ENCODE measurements around the gene SLC6A19. TPM values are rescaled to one million over a fixed set of nuclear protein-coding genes. Genes with fewer than 3 reads are reported as not detected.

Gene SLC6A19
- total and polyA plus RNA-seq, 9 donors = 0.08 to 1.5 TPM; not detected in 7

DNA sequence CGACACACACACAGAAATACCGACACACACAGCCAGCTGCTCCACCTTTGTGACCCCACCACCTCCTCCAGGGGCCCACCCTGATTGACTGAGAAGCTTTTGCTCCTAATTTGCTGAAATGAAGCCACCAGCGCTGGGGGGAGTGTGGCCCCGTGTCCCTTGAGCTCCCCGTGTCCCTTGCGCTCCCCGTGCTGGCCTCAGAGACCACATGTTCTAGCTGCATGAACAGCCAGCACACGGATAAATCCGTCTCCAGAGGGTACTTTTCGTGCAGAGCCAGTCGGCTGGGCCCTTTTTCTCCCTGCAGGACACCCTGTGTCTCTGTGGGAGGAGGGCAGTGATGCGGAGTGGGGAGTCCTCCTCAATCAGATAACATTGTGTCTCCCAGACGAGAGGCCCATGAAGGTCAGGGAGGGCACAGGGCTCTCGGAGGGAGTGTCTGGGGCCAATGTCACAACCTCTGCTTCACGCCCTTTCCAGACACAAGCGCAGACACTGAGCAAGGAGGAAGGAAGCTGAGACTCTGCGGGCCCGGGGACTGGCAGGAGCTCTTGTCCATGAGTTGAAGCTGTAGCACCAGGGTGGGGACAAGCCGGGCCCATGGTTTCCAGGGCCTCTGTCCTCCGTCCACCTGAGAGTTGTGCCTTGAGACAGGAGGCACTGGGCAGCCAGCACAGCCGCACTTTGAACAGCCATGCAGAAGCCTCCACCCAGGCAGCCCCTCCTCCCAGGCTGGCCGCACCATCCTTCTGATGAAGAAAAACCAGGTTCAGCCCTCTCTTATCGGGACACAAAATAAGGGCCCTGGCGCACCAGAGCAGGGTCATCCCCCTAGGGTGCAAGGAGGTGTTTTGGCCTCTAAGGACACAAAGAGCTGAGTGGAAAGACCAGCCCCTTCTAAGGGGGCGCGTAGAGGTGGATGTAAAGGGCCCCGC, 36.4 kb upstream of the SLC6A19 start:
- intact Hi-C loops (cut with DNase I) = loop anchor here in 3 of 4 donors (5.0 to 10.0 kb wide), 3 partner anchors 142 to 490 kb away; no protein-coding TSS in a partner anchor
- TF ChIP-seq, protein P1, sequence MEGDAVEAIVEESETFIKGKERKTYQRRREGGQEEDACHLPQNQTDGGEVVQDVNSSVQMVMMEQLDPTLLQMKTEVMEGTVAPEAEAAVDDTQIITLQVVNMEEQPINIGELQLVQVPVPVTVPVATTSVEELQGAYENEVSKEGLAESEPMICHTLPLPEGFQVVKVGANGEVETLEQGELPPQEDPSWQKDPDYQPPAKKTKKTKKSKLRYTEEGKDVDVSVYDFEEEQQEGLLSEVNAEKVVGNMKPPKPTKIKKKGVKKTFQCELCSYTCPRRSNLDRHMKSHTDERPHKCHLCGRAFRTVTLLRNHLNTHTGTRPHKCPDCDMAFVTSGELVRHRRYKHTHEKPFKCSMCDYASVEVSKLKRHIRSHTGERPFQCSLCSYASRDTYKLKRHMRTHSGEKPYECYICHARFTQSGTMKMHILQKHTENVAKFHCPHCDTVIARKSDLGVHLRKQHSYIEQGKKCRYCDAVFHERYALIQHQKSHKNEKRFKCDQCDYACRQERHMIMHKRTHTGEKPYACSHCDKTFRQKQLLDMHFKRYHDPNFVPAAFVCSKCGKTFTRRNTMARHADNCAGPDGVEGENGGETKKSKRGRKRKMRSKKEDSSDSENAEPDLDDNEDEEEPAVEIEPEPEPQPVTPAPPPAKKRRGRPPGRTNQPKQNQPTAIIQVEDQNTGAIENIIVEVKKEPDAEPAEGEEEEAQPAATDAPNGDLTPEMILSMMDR (IDR thresholded peaks at IDR 0.05) = no peak
- TF ChIP-seq EP300 (IDR thresholded peaks at IDR 0.05) (no peak), POLR2A (IDR thresholded peaks at IDR 0.05) (no peak)
- H3K27ac ChIP-seq = no peak overlapping the region
- 78 to 84% (median 82%) methylated on average over 27 of the region's 27 CpGs for WGBS, 3 donors
- no peaks in the 10 kb centered on the region for H3K27me3 ChIP-seq
- H3K36me3 ChIP-seq = no peaks in the 10 kb centered on the region
- H3K9me3 ChIP-seq = no peaks in the 10 kb centered on the region
- DNase-seq = no peak
- peaks cover 3% of the 10 kb centered on the region for H3K4me1 ChIP-seq (ENCODE audit: insufficient read depth)
- H3K4me3 ChIP-seq = no peak overlapping the region

DNA sequence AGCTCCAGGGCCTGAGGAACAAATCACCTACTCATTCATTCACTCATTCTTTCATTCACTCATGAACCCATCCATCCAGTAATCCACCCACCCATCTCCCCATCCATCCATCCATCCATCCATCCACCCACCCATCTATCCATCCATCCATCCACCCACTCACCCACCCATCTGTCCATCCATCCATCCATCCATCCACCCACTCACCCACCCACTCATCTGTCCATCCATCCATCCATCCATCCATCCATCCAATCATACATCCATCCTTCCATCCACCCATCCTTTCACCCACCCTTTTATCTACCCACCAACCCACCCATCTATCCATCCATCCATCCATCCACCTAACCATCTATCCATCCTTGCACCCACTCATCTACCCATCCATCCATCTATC, 35.5 kb upstream of the SLC6A19 start:
- no peak for TF ChIP-seq EP300 (IDR thresholded peaks at IDR 0.05)
- TF ChIP-seq, protein P1 (IDR thresholded peaks at IDR 0.05) = no peak
- TF ChIP-seq POLR2A (IDR thresholded peaks at IDR 0.05) = no peak
- DNase-seq = no peak
- H3K27ac ChIP-seq = no peak overlapping the region
- H3K9me3 ChIP-seq = no peaks in the 10 kb centered on the region
- peaks cover 3% of the 10 kb centered on the region for H3K4me1 ChIP-seq (ENCODE audit: insufficient read depth)
- H3K27me3 ChIP-seq = no peaks in the 10 kb centered on the region
- intact Hi-C loops (cut with DNase I) = loop anchor here in 3 of 4 donors (2.0 to 10.0 kb wide), 4 partner anchors 141 to 491 kb away; no protein-coding TSS in a partner anchor
- no peak overlapping the region for H3K4me3 ChIP-seq
- H3K36me3 ChIP-seq = no peaks in the 10 kb centered on the region

DNA sequence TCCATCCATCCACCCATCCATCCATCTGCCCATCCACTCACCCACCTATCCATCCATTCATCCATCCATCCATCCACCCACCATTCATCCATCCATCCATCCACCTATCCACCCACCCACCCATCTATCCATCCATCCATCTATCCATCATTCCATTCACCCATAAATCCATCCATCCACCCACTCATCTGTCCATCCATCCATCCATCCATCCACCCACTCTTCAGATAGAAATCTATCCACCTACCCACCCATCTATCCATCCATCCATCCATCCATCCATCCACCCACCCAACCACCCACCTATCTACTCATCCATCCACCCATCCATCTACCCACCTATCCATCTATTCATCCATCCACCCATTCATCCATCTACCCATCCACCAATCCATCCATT, 35.0 kb upstream of the SLC6A19 start:
- no peak overlapping the region for H3K27ac ChIP-seq
- DNase-seq = no peak
- intact Hi-C loops (cut with DNase I) = loop anchor here in 3 of 4 donors (2.0 to 10.0 kb wide), 4 partner anchors 141 to 492 kb away; no protein-coding TSS in a partner anchor
- no peak overlapping the region for H3K4me3 ChIP-seq
- TF ChIP-seq, protein P1 (IDR thresholded peaks at IDR 0.05) = no peak
- TF ChIP-seq EP300 (IDR thresholded peaks at IDR 0.05) = no peak
- no peak for TF ChIP-seq POLR2A (IDR thresholded peaks at IDR 0.05)
- no peaks in the 10 kb centered on the region for H3K36me3 ChIP-seq
- peaks cover 3% of the 10 kb centered on the region for H3K4me1 ChIP-seq (ENCODE audit: insufficient read depth)
- no peaks in the 10 kb centered on the region for H3K27me3 ChIP-seq
- no peaks in the 10 kb centered on the region for H3K9me3 ChIP-seq

DNA sequence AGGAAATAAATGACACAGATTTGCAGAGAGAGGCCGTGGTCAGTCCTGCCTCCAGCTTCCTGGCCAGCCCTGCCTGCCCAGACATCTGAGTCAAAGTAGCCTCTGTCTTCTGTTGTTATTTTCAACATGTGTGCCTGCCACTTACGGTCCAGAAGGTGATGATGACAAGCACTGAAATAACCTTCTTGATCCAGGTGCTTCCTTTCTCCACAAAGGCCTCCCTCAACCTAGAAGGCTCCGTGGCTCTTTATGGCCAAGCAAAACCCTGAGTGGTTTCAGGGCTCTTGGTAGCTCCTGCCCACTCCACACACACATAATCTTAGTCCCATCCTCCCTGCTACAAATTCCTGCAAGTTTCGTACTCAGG, 34.1 kb upstream of the SLC6A19 start:
- DNase-seq = no peak
- no peak overlapping the region for H3K27ac ChIP-seq
- no peaks in the 10 kb centered on the region for H3K27me3 ChIP-seq
- H3K36me3 ChIP-seq = no peaks in the 10 kb centered on the region
- no peak overlapping the region for H3K4me3 ChIP-seq
- no peaks in the 10 kb centered on the region for H3K9me3 ChIP-seq
- intact Hi-C loops (cut with DNase I) = loop anchor here in 3 of 4 donors (2.0 to 10.0 kb wide), 4 partner anchors 140 to 493 kb away; no protein-coding TSS in a partner anchor
- H3K4me1 ChIP-seq (ENCODE audit: insufficient read depth) = peaks cover 3% of the 10 kb centered on the region
- WGBS, 3 donors = 30 to 45% (median 36%) methylated on average over 4 of the region's 4 CpGs
- TF ChIP-seq, protein P1 (IDR thresholded peaks at IDR 0.05) = no peak
